Femur (tissue), 1 donor: Measurements from ENCODE around the gene DMKN.

Experiments used
- DNase-seq: peaks from one replicate; pipeline ENCODE4 v3.0.0-alpha.2; 2017

The DMKN gene

GRCh38 chr19:35460608-35461007 lies 52.8 kb downstream of the DMKN start:
- no peak for DNase-seq

GRCh38 chr19:35459414-35460082 lies 53.9 kb downstream of the DMKN start:
- DNase-seq = peak; percentile 56

- DNase-seq = peak; percentile 29
These were observed 54.6 kb downstream of the DMKN start for GRCh38 chr19:35458731-35459391.

GRCh38 chr19:35458192-35458591 lies 55.3 kb downstream of the DMKN start:
- DNase-seq = no peak

- no peak for DNase-seq
These were observed 56.3 kb downstream of the DMKN start for GRCh38 chr19:35457173-35457572.

GRCh38 chr19:35455616-35456201 lies 57.7 kb downstream of the DMKN start:
- DNase-seq = no peak

- no peak for DNase-seq
These were observed 58.8 kb downstream of the DMKN start for GRCh38 chr19:35454663-35455062.

- DNase-seq = no peak
These were observed 61.9 kb downstream of the DMKN start for GRCh38 chr19:35451338-35452096.

- DNase-seq = no peak
These were observed 63.9 kb downstream of the DMKN start for GRCh38 chr19:35449359-35450043.

- DNase-seq = no peak
These were observed 65.6 kb downstream of the DMKN start, which contains the start of gene FFAR2 for GRCh38 chr19:35447606-35448469. Gene FFAR2 (plus strand): TSS chr19:35448257. CDS start chr19:35449715, 1,458 bp downstream.
